ENCODE data around the gene ERG. TPM values are rescaled to one million over a fixed set of nuclear protein-coding genes. Genes with fewer than 3 reads are reported as not detected.

ERG gene
- total and polyA plus RNA-seq, 8 donors, result 1.7 to 4.6 (median 2.6) TPM

DNA sequence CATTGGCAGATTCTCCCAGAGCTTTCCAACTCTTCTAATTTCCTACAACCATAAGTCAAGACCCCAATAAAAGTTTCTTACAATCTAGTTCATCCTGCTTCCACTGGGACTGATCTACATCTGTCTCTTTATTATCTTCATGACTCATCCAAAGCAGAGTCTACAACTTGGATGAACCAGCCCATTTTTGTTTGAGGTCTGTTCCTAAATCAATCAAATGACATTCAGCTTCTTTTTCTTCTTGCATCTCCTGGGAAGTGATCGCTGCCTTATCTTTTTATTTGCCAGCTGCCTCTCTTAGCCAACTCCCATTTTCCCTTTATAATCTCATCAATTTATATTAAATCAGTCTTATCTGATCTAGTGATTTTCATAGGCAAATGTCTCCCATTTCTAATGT is 105.6 kb downstream of the ERG start:
- WGBS, 2 donors, result 19 to 31% methylated on average over 1 of the region's 1 CpG
- no peaks in the 10 kb centered on the region for H3K9me3 ChIP-seq
- TF ChIP-seq, protein P1, sequence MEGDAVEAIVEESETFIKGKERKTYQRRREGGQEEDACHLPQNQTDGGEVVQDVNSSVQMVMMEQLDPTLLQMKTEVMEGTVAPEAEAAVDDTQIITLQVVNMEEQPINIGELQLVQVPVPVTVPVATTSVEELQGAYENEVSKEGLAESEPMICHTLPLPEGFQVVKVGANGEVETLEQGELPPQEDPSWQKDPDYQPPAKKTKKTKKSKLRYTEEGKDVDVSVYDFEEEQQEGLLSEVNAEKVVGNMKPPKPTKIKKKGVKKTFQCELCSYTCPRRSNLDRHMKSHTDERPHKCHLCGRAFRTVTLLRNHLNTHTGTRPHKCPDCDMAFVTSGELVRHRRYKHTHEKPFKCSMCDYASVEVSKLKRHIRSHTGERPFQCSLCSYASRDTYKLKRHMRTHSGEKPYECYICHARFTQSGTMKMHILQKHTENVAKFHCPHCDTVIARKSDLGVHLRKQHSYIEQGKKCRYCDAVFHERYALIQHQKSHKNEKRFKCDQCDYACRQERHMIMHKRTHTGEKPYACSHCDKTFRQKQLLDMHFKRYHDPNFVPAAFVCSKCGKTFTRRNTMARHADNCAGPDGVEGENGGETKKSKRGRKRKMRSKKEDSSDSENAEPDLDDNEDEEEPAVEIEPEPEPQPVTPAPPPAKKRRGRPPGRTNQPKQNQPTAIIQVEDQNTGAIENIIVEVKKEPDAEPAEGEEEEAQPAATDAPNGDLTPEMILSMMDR (IDR thresholded peaks at IDR 0.05), result no peak
- H3K27me3 ChIP-seq, result peaks cover 0 to 3% (median 0%) of the 10 kb centered on the region in 4 donors
- no peaks in the 10 kb centered on the region for H3K36me3 ChIP-seq
- FAIRE-seq, result no peak
- ATAC-seq, result no peak
- H3K4me1 ChIP-seq, result no peaks in the 10 kb centered on the region
- H3K27ac ChIP-seq, result no peak overlapping the region
- intact Hi-C loops (cut with DNase I), result no loop called here
- no peak for DNase-seq
- H3K4me3 ChIP-seq, result no peak overlapping the region

DNA sequence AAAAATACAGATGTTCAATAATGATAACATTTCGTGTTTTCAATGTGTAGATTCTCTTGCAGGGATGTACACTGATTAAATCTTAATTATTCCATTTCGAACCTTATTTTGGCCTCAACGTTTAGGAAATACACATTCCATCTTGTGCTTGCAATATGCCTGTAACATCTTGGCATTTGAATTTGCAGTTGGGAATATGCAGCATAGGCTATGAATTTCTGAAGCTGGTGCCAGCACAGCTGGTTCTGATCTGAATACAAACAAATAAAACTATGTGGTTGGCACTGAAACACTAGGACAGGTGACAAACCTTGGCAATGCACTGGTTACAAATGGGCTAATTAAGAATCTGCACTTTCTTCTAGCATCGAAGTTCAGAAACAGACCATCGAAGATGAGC is 108.4 kb downstream of the ERG start:
- no peak for DNase-seq
- Histone ChIP-seq H3K36me3 (no peaks in the 10 kb centered on the region), H3K4me1 (no peaks in the 10 kb centered on the region), H3K27me3 (no peaks in the 10 kb centered on the region), H3K27ac (no peak overlapping the region), H3K4me3 (no peak overlapping the region), H3K9me3 (no peaks in the 10 kb centered on the region)
- intact Hi-C loops (cut with DNase I), result loop anchor here in 1 of 3 donors (10.0 kb wide), 1 partner anchor 55 kb away; no protein-coding TSS in a partner anchor
- no peak for FAIRE-seq
- whole genome bisulfite sequencing, 2 donors, result 55 to 62% methylated on average over 5 of the region's 5 CpGs
- TF ChIP-seq, protein P1 (IDR thresholded peaks at IDR 0.05), result no peak
- ATAC-seq, result no peak

DNA sequence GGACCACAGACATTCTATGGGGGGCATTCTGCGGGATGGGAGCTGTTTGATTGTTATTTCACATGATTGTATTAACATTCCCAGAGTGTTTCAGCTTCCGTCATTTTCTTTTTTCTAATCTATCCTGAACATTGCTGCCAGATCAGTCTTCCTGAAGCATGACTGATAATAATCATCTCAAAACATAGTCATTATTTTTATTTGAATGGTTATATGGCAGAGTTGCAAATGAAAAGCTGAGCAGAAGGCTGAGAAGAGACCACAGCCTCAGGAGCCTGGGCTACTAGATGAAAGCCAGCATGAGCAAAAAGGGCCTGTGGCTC is 109.0 kb downstream of the ERG start:
- FAIRE-seq, result no peak
- H3K27ac ChIP-seq, result no peak overlapping the region

DNA sequence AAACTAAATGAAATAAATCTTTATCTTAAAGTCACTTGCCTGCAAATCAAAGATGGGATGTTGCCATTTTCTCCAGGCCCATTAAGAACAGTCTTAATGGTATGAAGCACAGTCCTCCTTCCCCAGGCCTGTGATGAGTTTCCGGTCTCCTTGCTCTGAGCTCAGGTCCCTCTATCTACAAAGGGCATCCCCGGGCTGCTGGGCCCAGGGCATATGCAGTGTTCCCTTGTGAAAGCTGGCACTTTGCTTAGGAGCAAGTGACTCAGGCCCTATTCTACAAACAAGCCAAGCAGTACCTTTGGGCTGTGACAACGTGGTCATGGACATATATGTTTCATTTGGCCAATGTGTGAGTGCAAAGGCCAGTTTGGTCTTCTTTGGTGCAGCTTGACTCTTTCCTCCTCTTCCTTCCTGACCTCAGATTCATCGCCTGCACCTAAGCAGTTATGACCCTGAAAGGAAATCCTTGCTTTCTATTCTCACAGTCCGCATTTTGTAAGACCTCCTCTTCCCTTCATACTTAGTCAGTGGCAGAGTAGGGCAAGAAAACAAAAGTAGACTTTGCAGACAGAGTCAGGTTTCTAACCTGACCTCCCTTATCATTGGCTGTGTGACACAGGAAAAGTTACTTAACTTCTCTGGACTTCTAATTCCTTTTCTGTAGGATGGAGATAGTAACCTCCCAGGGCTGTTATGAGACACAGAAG is 109.5 kb downstream of the ERG start:
- no peaks in the 10 kb centered on the region for H3K4me1 ChIP-seq
- 63 to 74% methylated on average over 5 of the region's 5 CpGs for WGBS, 2 donors
- H3K4me3 ChIP-seq, result no peak overlapping the region
- H3K27me3 ChIP-seq, result no peaks in the 10 kb centered on the region
- no peaks in the 10 kb centered on the region for H3K9me3 ChIP-seq
- H3K27ac ChIP-seq, result no peak overlapping the region
- H3K36me3 ChIP-seq, result no peaks in the 10 kb centered on the region
- no peak for ATAC-seq
- DNase-seq, result no peak
- intact Hi-C loops (cut with DNase I), result loop anchor here in 1 of 3 donors (10.0 kb wide), 1 partner anchor 56 kb away; no protein-coding TSS in a partner anchor
- TF ChIP-seq, protein P1 (IDR thresholded peaks at IDR 0.05), result no peak
- no peak for FAIRE-seq

More for the DNA sequence above, 109.0 kb downstream of the ERG start:
- intact Hi-C loops (cut with DNase I), result loop anchor here in 1 of 3 donors (10.0 kb wide), 1 partner anchor 55 kb away; no protein-coding TSS in a partner anchor
- WGBS, 2 donors, result 67 to 83% methylated on average over 2 of the region's 2 CpGs
- TF ChIP-seq, protein P1 (IDR thresholded peaks at IDR 0.05), result no peak
- ATAC-seq (no peak), DNase-seq (no peak)
- no peaks in the 10 kb centered on the region for H3K4me1 ChIP-seq
- no peaks in the 10 kb centered on the region for H3K9me3 ChIP-seq
- no peak overlapping the region for H3K4me3 ChIP-seq
- H3K27me3 ChIP-seq, result no peaks in the 10 kb centered on the region
- no peaks in the 10 kb centered on the region for H3K36me3 ChIP-seq

DNA sequence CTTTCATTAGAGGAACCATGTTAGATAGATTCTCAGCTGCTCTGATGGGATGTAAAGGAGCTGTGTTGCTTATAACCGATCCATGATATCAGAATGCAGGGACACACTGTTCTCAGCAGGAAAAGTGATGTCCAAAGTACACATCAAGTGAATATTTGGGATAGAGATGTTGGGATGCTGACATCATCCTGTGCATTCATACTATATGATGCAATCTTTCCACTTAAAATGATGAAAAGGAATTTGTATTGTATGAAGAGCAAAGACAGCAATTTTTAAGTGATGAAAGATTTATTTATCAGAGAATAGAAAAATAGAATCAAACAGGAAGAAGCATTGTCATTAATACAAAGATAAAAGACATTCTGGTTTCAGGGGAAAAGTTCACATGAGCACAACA is 110.1 kb downstream of the ERG start:
- intact Hi-C loops (cut with DNase I), result loop anchor here in 1 of 3 donors (10.0 kb wide), 1 partner anchor 57 kb away; no protein-coding TSS in a partner anchor
- FAIRE-seq, result no peak
- Histone ChIP-seq H3K36me3 (no peaks in the 10 kb centered on the region), H3K4me3 (no peak overlapping the region), H3K9me3 (no peaks in the 10 kb centered on the region), H3K4me1 (no peaks in the 10 kb centered on the region), H3K27ac (no peak overlapping the region), H3K27me3 (no peaks in the 10 kb centered on the region)
- TF ChIP-seq, protein P1 (IDR thresholded peaks at IDR 0.05), result no peak
- no peak for DNase-seq
- no peak for ATAC-seq
- WGBS, 2 donors, result 70 to 73% methylated on average over 1 of the region's 1 CpG

Data from pancreas (tissue), 10 donors.